ENCODE measurements around the gene RNF130. TPM values are rescaled to one million over a fixed set of nuclear protein-coding genes. Genes with fewer than 3 reads are reported as not detected.

RNF130 gene
- total and polyA plus RNA-seq, 9 of the 15 experiments (the other 6 are each of a cell fraction or from before 2014, with no cell fraction given): 5.8 to 39.4 (median 27.1) TPM

DNA sequence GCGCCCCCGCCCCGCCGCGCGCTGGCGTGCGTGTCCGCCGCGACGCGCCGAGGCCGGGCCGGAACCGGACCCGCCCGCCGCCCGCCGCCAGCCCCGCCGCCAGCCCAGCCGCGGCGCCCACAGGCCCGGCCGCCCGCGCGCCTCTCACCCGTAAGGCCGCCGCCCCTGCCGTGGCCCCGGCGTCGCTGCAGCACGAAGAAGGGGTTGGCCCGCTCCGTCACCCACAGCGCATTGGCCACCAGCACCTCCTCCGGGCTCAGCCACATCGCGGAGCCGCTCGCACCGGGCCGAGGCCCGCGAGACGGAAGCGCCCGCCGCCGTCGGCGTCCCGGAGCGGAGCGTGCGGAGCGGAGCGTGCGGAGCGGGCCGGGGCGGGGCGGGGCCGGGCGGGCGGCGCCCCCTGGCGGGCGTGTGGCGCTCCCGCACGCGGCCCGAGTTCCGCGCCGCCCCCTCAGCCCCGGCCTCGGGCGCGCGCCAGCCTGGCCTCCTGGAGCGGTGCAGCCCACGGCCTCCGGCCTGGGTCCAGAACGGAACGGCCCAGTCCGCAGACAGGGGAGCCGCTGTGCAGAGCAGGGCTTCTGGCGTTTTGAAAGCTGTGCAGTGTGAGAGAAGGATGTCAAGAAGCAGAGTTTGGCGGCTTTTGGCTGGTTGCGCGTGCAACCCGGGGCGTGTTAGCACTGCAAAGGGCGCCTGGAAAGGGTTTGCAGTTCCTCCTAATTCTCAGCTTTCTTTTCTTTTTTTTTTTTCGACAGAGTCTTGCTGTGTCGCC lies 163.8 kb downstream of the RNF130 start, which contains the start of gene TBC1D9B (continued):
- TF ChIP-seq ZNF184 (CRISPR knock-in tag; IDR thresholded peaks at IDR 0.05) (no peak), ZNF589 (CRISPR knock-in tag; IDR thresholded peaks at IDR 0.05; ENCODE audit: low read depth) (no peak), ZNF212 (CRISPR knock-in tag; IDR thresholded peaks at IDR 0.05) (no peak), ZNF780A (CRISPR knock-in tag; IDR thresholded peaks at IDR 0.05) (no peak), SMC3 (conservative IDR thresholded peaks at IDR 0.05; ENCODE audit: insufficient read depth, low read depth, low read length) (0 out of 2 replicates have a peak, but pooled peaks have one; percentile 24), L3MBTL2 (IDR thresholded peaks at IDR 0.05) (peak; percentile 72), NFRKB (IDR thresholded peaks at IDR 0.05; ENCODE audit: low read depth) (no peak), NR2C1 (IDR thresholded peaks at IDR 0.05) (no peak), NR2C1 (tag; IDR thresholded peaks at IDR 0.05) (no peak), PPARD (CRISPR knock-in tag; IDR thresholded peaks at IDR 0.05) (no peak), POLR3A (IDR thresholded peaks at IDR 0.05; ENCODE audit: borderline replicate concordance, extremely low read depth, insufficient read depth, insufficient read length) (no peak), NCOA4 (IDR thresholded peaks at IDR 0.05; ENCODE audit: partially characterized antibody) (no peak)
- TF ChIP-seq, protein P1, sequence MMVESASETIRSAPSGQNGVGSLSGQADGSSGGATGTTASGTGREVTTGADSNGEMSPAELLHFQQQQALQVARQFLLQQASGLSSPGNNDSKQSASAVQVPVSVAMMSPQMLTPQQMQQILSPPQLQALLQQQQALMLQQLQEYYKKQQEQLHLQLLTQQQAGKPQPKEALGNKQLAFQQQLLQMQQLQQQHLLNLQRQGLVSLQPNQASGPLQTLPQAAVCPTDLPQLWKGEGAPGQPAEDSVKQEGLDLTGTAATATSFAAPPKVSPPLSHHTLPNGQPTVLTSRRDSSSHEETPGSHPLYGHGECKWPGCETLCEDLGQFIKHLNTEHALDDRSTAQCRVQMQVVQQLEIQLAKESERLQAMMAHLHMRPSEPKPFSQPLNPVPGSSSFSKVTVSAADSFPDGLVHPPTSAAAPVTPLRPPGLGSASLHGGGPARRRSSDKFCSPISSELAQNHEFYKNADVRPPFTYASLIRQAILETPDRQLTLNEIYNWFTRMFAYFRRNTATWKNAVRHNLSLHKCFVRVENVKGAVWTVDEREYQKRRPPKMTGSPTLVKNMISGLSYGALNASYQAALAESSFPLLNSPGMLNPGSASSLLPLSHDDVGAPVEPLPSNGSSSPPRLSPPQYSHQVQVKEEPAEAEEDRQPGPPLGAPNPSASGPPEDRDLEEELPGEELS (CRISPR knock-in tag; IDR thresholded peaks at IDR 0.05; ENCODE audit: borderline replicate concordance): no peak
- TF ChIP-seq, protein P2, sequence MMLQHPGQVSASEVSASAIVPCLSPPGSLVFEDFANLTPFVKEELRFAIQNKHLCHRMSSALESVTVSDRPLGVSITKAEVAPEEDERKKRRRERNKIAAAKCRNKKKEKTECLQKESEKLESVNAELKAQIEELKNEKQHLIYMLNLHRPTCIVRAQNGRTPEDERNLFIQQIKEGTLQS (IDR thresholded peaks at IDR 0.05): no peak
- TF ChIP-seq, protein P2 (CRISPR knock-in tag; conservative IDR thresholded peaks at IDR 0.05): no peak
- TF ChIP-seq, protein P3, sequence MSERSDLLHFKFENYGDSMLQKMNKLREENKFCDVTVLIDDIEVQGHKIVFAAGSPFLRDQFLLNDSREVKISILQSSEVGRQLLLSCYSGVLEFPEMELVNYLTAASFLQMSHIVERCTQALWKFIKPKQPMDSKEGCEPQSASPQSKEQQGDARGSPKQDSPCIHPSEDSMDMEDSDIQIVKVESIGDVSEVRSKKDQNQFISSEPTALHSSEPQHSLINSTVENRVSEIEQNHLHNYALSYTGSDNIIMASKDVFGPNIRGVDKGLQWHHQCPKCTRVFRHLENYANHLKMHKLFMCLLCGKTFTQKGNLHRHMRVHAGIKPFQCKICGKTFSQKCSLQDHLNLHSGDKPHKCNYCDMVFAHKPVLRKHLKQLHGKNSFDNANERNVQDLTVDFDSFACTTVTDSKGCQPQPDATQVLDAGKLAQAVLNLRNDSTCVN (CRISPR knock-in tag; IDR thresholded peaks at IDR 0.05): no peak
- TF ChIP-seq, protein P4, sequence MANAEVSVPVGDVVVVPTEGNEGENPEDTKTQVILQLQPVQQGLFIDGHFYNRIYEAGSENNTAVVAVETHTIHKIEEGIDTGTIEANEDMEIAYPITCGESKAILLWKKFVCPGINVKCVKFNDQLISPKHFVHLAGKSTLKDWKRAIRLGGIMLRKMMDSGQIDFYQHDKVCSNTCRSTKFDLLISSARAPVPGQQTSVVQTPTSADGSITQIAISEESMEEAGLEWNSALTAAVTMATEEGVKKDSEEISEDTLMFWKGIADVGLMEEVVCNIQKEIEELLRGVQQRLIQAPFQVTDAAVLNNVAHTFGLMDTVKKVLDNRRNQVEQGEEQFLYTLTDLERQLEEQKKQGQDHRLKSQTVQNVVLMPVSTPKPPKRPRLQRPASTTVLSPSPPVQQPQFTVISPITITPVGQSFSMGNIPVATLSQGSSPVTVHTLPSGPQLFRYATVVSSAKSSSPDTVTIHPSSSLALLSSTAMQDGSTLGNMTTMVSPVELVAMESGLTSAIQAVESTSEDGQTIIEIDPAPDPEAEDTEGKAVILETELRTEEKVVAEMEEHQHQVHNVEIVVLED (CRISPR knock-in tag; IDR thresholded peaks at IDR 0.05): peak; percentile 88
- TF ChIP-seq, protein P5, sequence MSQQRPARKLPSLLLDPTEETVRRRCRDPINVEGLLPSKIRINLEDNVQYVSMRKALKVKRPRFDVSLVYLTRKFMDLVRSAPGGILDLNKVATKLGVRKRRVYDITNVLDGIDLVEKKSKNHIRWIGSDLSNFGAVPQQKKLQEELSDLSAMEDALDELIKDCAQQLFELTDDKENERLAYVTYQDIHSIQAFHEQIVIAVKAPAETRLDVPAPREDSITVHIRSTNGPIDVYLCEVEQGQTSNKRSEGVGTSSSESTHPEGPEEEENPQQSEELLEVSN (IDR thresholded peaks at IDR 0.05; ENCODE audit: borderline replicate concordance in 1 of 2, extremely low read depth in 1 of 2, insufficient read depth in 1 of 2, insufficient read length in 1 of 2, low read depth in 1 of 2, low read length in 1 of 2, poor library complexity in 1 of 2, severe bottlenecking in 1 of 2): peak; percentile 49 to 86
- TF ChIP-seq, protein P6, sequence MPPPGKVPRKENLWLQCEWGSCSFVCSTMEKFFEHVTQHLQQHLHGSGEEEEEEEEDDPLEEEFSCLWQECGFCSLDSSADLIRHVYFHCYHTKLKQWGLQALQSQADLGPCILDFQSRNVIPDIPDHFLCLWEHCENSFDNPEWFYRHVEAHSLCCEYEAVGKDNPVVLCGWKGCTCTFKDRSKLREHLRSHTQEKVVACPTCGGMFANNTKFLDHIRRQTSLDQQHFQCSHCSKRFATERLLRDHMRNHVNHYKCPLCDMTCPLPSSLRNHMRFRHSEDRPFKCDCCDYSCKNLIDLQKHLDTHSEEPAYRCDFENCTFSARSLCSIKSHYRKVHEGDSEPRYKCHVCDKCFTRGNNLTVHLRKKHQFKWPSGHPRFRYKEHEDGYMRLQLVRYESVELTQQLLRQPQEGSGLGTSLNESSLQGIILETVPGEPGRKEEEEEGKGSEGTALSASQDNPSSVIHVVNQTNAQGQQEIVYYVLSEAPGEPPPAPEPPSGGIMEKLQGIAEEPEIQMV (tag; conservative IDR thresholded peaks at IDR 0.05; ENCODE audit: low read depth): no peak
